NCI-H2081 (cell line): ENCODE measurements around the gene NFE2.
"Not testable (repeated sequence)": the region's sequence is repeated elsewhere in the genome, so short reads cannot be mapped to it uniquely, and the experiment has no call there.

Source experiments
- DNase-seq, 2 experiments: peaks; one replicate each; lab custom pipeline; 2025; lab: John Stamatoyannopoulos, UW

Gene NFE2

DNA sequence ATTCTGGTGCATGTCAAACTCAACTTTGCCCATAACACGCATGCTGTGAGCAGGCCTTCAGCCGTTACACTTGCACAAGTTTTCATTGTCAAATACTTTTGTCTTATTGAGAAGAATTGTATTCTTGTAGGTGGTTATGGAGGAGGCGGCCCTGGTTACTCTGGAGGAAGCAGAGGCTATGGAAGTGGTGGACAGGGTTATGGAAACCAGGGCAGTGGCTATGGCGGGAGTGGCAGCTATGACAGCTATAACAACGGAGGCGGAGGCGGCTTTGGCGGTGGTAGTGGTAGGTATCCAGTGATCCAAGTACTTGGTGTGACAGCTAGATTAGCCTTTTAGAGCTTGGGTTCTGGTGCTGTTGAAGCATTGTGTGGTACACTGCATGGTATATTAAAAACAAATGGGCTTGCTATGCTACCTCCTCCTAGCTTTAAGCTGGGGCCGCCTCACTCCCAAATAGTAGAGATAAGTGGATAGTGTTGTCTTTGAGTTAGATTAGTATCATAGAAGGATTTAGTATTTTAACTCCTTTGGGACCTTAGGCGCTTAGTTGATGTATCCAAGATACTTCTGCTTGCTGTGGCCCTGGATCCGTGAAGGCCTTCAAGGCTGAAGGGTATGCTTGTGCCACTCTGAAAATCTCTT, 17.7 kb downstream of the NFE2 start:
- DNase-seq = no peak

DNA sequence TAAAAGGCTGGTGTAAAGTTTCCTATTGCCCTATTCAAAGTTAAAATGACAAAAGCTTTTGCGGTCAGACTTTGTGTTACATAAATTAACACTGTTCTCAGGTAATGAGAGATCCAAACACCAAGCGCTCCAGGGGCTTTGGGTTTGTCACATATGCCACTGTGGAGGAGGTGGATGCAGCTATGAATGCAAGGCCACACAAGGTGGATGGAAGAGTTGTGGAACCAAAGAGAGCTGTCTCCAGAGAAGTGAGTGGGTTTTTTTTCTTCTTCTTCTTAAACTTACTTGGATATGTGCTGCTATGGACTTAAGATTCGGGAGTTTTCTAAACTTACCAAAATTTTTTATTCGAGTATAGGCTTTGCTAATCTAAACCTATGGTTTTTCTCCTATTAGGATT, 19.1 kb downstream of the NFE2 start:
- not testable (repeated sequence) for DNase-seq

- not testable (repeated sequence) for DNase-seq
These were observed 19.6 kb downstream of the NFE2 start for GRCh38 chr12:54281261-54281638.

GRCh38 chr12:54280468-54281260, 20.2 kb downstream of the NFE2 start, which contains the start of gene HNRNPA1:
TSS of gene HNRNPA1 (plus strand) at chr12:54280726. CDS start at chr12:54280808, 82 bp downstream.
- peak; percentile 99 to 100 for DNase-seq

GRCh38 chr12:54279632-54280467, 21.0 kb downstream of the NFE2 start, which contains the start of gene CBX5:
TSS of gene CBX5 (minus strand) at chr12:54280122. CDS start at chr12:54257650, 22,472 bp downstream.
- peak; percentile 98 to 100 for DNase-seq

- no peak for DNase-seq
These were observed 21.6 kb downstream of the NFE2 start for GRCh38 chr12:54279227-54279631.

DNA sequence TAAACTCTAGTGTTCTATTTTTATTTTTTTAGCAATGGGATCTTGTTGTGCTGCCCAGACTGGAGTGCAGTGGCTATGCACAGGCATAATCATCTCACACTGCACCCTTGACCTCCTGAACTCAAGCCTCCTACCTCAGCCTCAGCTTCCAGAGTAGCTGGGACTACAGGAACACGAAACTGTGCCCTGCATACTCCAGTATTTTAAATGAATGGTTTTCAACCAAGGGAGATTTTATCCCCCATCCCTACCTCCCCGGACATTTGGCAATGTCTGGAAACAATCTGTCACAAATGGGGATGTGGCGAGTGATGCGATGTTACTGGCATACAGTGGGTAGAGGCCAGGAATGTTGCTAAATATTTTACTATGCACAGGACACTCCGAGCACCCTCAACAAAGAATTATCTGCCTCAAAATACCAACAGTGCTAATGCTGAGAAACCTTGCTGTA, 23.0 kb downstream of the NFE2 start:
- no peak for DNase-seq

DNA sequence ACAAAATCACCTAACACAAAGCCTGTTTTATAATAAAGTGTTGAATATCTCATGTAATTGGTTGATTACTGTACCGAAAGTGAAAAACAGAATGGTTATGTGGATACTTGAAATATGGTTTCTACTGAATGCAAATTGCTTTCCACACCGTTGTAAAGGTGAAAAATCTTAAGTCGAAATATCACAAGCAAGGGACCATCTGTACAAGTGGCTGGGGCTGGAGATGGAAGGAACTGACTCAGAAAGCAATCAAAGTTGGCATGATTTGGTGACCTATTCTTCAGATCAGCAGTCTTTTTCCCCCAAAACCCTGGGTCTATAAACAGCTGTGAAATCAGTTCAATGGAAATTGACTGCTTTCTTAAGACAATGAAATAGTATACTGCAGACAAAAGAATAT, 24.4 kb downstream of the NFE2 start:
- DNase-seq = no peak

- peak; percentile 79 to 93 for DNase-seq
These were observed 26.8 kb downstream of the NFE2 start for GRCh38 chr12:54273981-54274380.

DNA sequence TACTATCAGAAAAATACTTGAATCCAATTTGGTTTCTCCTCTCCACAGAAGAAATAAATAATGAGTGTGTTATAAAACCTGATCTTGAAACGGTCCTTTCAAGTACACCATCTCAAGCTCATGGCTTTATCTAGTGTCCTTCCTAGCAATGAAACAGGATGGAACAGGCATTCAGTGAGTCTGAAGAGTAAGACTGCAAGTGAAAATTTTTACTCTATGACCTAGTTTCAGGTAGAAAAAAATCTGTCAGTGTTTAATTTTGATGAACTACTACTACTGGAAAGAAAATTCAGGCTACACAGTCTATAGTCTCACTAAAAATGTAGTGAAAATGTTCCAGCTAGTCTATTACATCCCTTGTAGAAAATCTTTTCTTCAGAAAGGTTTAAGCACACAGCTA, 28.6 kb downstream of the NFE2 start:
- no peak for DNase-seq

- no peak for DNase-seq
These were observed 30.5 kb downstream of the NFE2 start for GRCh38 chr12:54270345-54270744.

GRCh38 chr12:54266852-54267251, 34.0 kb downstream of the NFE2 start:
- DNase-seq = no peak

- DNase-seq = peak in 1 of 2 experiments; percentile 42
These were observed 35.4 kb downstream of the NFE2 start for GRCh38 chr12:54265364-54265812.

DNA sequence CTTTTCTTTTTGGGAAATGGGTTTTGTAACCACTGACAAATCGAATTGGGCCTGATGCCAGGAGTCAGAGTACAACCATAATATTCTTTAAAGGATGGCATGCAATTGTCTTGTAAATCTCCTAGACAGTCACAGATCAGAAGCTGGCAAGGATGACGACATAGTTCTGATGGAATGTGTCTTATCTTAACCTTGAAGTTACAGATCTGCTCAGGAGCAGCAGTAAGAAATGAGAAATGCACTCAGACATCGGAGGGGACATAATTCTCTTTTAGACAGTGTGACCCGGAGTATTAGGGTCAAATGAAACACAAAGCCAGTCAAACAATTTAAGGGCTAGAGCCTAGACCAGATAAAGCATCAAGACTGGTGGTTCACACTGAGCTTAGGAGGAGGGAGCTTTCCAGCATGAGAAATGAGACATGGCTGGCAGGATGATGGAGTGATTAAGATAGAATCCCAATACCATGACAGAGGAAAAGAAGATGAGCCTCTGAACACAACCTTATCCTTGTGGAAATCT, 38.4 kb downstream of the NFE2 start:
- no peak for DNase-seq

- DNase-seq = no peak
These were observed 38.9 kb downstream of the NFE2 start for GRCh38 chr12:54261815-54262402.

GRCh38 chr12:54259194-54260011, 41.4 kb downstream of the NFE2 start:
- DNase-seq = peak; percentile 90 to 94

DNA sequence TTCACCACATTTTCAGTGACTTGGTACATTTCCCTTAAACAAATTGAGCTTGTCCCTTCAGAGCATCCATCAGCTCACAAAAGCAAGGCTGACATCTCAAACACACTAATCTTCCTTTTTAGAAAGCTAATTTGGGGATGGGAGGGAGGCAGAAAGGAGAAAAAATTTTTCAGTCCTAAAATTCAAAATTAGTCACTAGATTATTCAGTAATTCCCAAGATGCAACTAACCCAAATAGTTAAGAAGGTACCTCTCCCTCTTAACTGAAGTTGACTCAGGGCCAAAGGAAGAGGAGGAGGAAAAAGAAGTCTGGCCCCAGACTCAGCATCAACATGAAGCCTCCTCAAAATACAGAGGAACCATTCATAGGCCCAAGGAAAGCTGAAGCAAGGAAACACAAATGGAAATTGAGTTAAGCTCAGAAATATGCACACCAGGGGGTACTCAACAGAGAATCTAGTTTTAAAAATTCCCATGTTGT, 42.6 kb downstream of the NFE2 start:
- DNase-seq = no peak

- no peak for DNase-seq
These were observed 43.5 kb downstream of the NFE2 start for GRCh38 chr12:54257332-54257731.

- no peak for DNase-seq
These were observed 47.6 kb downstream of the NFE2 start for GRCh38 chr12:54253240-54253639.

- DNase-seq = peak in 1 of 2 experiments; percentile 52
These were observed 49.0 kb downstream of the NFE2 start for GRCh38 chr12:54251667-54252284.
